ENCODE measurements around the gene LMNB1.
"Not testable (repeated sequence)": the region's sequence is repeated elsewhere in the genome, so short reads cannot be mapped to it uniquely, and the experiment has no call there.

The LMNB1 gene

GRCh38 chr5:126778675-126779403 lies 1.9 kb downstream of the LMNB1 start:
- no peak for DNase-seq (ENCODE audit: low read depth)
- TF ChIP-seq CTCF (IDR thresholded peaks at IDR 0.05; ENCODE audit: control insufficient read depth, insufficient read depth, low read depth, low read length, missing control alignments) = no peak
- peak overlapping the region; percentile 96 for H3K4me3 ChIP-seq (ENCODE audit: control insufficient read depth, low read depth, low read length)

- H3K4me3 ChIP-seq (ENCODE audit: control insufficient read depth, low read depth, low read length) = no peak overlapping the region
- DNase-seq (ENCODE audit: low read depth) = peak; percentile 45
- TF ChIP-seq CTCF (IDR thresholded peaks at IDR 0.05; ENCODE audit: control insufficient read depth, insufficient read depth, low read depth, low read length, missing control alignments) = peak; percentile 64
Observed at GRCh38 chr5:126780165-126780827, 3.4 kb downstream of the LMNB1 start.

GRCh38 chr5:126788409-126788808 lies 11.5 kb downstream of the LMNB1 start:
- not testable (repeated sequence) for DNase-seq (ENCODE audit: low read depth); H3K4me3 ChIP-seq (ENCODE audit: control insufficient read depth, low read depth, low read length)

GRCh38 chr5:126793097-126793496 lies 16.2 kb downstream of the LMNB1 start:
- no peak for DNase-seq (ENCODE audit: low read depth)
- H3K4me3 ChIP-seq (ENCODE audit: control insufficient read depth, low read depth, low read length) = no peak overlapping the region
- TF ChIP-seq CTCF (IDR thresholded peaks at IDR 0.05; ENCODE audit: control insufficient read depth, insufficient read depth, low read depth, low read length, missing control alignments) = no peak

- not testable (repeated sequence) for H3K4me3 ChIP-seq (ENCODE audit: control insufficient read depth, low read depth, low read length); DNase-seq (ENCODE audit: low read depth)
Observed at GRCh38 chr5:126793648-126794047, 16.7 kb downstream of the LMNB1 start.

- no peak overlapping the region for H3K4me3 ChIP-seq (ENCODE audit: control insufficient read depth, low read depth, low read length)
- no peak for DNase-seq (ENCODE audit: low read depth)
- TF ChIP-seq CTCF (IDR thresholded peaks at IDR 0.05; ENCODE audit: control insufficient read depth, insufficient read depth, low read depth, low read length, missing control alignments) = no peak
Observed at GRCh38 chr5:126794157-126794828, 17.4 kb downstream of the LMNB1 start.

GRCh38 chr5:126799780-126800179 lies 22.8 kb downstream of the LMNB1 start:
- TF ChIP-seq CTCF (IDR thresholded peaks at IDR 0.05; ENCODE audit: control insufficient read depth, insufficient read depth, low read depth, low read length, missing control alignments) = no peak
- H3K4me3 ChIP-seq (ENCODE audit: control insufficient read depth, low read depth, low read length) = no peak overlapping the region
- DNase-seq (ENCODE audit: low read depth) = no peak

Data from AG09309 (cell line).